HUES64 (cell line): ENCODE results near the gene SLC25A21.
"Not testable (repeated sequence)": the region's sequence is repeated elsewhere in the genome, so short reads cannot be mapped to it uniquely, and the experiment has no call there.

Experiments used
- H3K27ac ChIP-seq: 2 replicates; pipeline ENCODE4 v1.7.0; 2013; ENCODE audit warnings: low read depth, low read length, inconsistent platforms
- H3K27me3 ChIP-seq: 2 replicates; pipeline ENCODE4 v1.6.1; 2013; ENCODE audit warnings: mild to moderate bottlenecking, low read length; ENCODE audit not compliant: insufficient read depth
- H3K36me3 ChIP-seq: 2 replicates; pipeline ENCODE4 v1.6.1; 2013; ENCODE audit warnings: mild to moderate bottlenecking, low read length; ENCODE audit not compliant: insufficient read depth
- H3K4me1 ChIP-seq: 2 replicates; pipeline ENCODE4 v1.6.1; 2013; ENCODE audit warnings: mild to moderate bottlenecking, low read length, moderate library complexity; ENCODE audit not compliant: insufficient read depth
- H3K4me3 ChIP-seq: 2 replicates; pipeline ENCODE4 v1.5.1; 2013; ENCODE audit warnings: mild to moderate bottlenecking, low read length, moderate library complexity
- H3K9ac ChIP-seq: 2 replicates; pipeline ENCODE4 v1.6.1; 2013; ENCODE audit warnings: mild to moderate bottlenecking, low read depth, low read length
- H3K9me3 ChIP-seq: 2 replicates; pipeline ENCODE4 v1.6.1; 2013; ENCODE audit warnings: low read depth, low read length; ENCODE audit not compliant: insufficient read depth
- WGBS: fragments of 150-250, 120-280 bp; methylation state at CpG from one replicate; pipeline ENCODE4 v1.1.7; 2013; ENCODE audit warnings: missing lambda C conversion rate; 5-methylcytosine and 5-hydroxymethylcytosine counted together

Gene SLC25A21

DNA sequence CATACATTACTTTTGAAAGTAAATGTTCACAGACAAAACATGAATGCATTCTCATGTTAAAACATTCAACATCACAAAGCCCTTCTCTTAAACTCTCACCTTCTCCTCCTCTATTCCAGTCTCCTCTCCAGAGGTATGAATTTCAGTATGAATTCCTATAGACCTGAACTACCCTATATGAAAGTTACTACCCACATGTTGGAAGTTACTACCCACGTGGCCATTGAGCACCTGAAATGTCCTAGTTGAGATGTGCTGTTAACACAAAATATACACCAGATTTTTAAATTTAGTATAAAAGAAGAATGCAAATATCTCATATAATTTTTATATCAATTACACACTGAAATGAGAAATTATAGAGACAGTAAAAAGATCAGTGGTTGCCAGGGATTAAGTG, 450.5 kb downstream of the SLC25A21 start:
- no peaks in the 10 kb centered on the region for H3K36me3 ChIP-seq
- no peak overlapping the region for H3K27ac ChIP-seq
- no peak overlapping the region for H3K9ac ChIP-seq
- peaks cover 14% of the 10 kb centered on the region; the same call in 1 of the 2 replicates for H3K4me1 ChIP-seq
- H3K27me3 ChIP-seq: no peaks in the 10 kb centered on the region
- no CpG with 5 or more reads among the region's 1 CpG for WGBS
- no peaks in the 10 kb centered on the region for H3K9me3 ChIP-seq
- H3K4me3 ChIP-seq: no peak overlapping the region

- H3K9ac ChIP-seq: no peak overlapping the region
- H3K27ac ChIP-seq: no peak overlapping the region
- no peaks in the 10 kb centered on the region for H3K9me3 ChIP-seq
- no peaks in the 10 kb centered on the region for H3K36me3 ChIP-seq
- no peak overlapping the region for H3K4me3 ChIP-seq
- peaks cover 17% of the 10 kb centered on the region for H3K4me1 ChIP-seq
- 91% methylated on average over 2 of the region's 2 CpGs for WGBS
- H3K27me3 ChIP-seq: no peaks in the 10 kb centered on the region
Measured at GRCh38 chr14:36720657-36721056, 451.7 kb downstream of the SLC25A21 start.

DNA sequence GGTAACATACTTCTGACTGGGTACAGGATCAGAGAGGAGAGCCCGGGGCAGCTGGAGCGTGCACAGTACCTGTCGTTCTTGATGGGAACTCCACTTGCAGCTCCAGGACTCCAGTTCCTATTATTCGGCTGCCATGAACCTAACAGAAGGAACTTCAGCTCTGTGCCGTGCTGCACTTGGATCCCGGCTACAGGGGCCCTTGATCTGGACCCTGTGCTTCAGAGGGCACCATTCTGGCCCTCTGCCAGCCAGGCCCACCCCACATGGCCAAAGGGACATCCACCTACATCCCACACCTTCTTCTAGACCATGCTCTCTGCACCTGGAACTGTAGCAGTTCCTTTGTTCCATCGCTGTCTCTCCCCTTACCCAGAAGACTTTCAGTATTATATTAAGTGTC, 452.6 kb downstream of the SLC25A21 start:
- Histone ChIP-seq H3K4me1 (peaks cover 17% of the 10 kb centered on the region), H3K27me3 (no peaks in the 10 kb centered on the region), H3K36me3 (no peaks in the 10 kb centered on the region), H3K4me3 (no peak overlapping the region), H3K9ac (no peak overlapping the region), H3K27ac (no peak overlapping the region), H3K9me3 (no peaks in the 10 kb centered on the region)
- 93% methylated on average over 6 of the region's 7 CpGs for WGBS

DNA sequence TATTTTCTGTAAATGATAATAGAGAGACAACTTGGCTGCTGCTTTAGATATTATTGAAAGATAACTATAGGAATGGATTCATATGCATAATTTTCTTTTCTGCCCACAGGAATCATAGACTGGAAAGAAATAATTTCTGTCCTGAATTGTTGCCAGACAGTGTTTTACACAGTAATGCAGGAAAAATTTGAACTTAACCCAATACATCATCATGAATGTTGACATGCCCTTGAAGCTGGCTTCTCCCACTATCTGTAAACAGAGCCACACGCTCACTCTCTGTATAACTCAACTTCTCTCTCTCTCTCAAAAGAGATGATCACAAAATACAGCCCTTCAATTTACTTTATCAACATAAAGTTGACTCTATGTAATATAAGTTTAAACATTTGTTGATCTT, 454.2 kb downstream of the SLC25A21 start:
- Histone ChIP-seq H3K36me3 (no peaks in the 10 kb centered on the region), H3K9me3 (no peaks in the 10 kb centered on the region), H3K27me3 (no peaks in the 10 kb centered on the region), H3K4me3 (no peak overlapping the region), H3K27ac (no peak overlapping the region), H3K9ac (no peak overlapping the region), H3K4me1 (peaks cover 12% of the 10 kb centered on the region)
- 97% methylated on average over 1 of the region's 1 CpG for WGBS

- Histone ChIP-seq H3K27me3 (no peaks in the 10 kb centered on the region), H3K9ac (no peak overlapping the region), H3K4me1 (peaks cover 12% of the 10 kb centered on the region), H3K4me3 (no peak overlapping the region), H3K36me3 (no peaks in the 10 kb centered on the region), H3K9me3 (no peaks in the 10 kb centered on the region), H3K27ac (no peak overlapping the region)
- 29% methylated on average over 5 of the region's 5 CpGs for WGBS
Measured at GRCh38 chr14:36717363-36717762, 455.0 kb downstream of the SLC25A21 start.

DNA sequence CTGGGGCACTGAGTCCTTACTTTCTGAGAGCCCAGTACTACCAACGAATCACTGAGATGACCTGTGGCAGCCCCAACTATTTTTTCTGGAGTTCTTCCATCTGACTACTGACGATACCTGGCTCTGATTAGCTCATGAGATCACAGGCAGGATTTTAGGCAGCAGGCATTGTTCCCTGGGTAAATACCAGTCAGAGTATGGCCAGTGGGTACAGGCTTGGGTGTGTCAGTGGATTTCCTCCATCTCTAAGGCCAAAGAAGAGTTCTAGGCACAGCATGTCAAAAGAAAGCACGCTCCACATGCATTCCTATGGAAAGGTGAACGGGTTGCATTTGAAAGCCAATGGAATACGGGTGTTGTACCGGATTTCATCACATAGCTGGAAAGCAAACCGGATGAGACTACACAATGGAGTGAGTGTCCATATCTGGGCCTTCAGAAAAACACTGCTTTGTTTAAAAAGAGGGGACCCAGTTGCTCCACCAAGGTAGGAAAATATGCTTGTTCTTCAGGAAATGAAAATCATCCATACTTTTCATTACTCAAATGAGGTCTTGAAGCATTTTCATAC, 455.7 kb downstream of the SLC25A21 start:
- Histone ChIP-seq H3K9me3 (no peaks in the 10 kb centered on the region), H3K36me3 (no peaks in the 10 kb centered on the region), H3K4me3 (no peak overlapping the region), H3K4me1 (peaks cover 12% of the 10 kb centered on the region), H3K27ac (no peak overlapping the region), H3K9ac (no peak overlapping the region), H3K27me3 (no peaks in the 10 kb centered on the region)
- 89% methylated on average over 7 of the region's 7 CpGs for WGBS

- Histone ChIP-seq H3K9me3 (no peaks in the 10 kb centered on the region), H3K4me1 (peaks cover 12% of the 10 kb centered on the region), H3K27me3 (no peaks in the 10 kb centered on the region), H3K9ac (no peak overlapping the region), H3K27ac (no peak overlapping the region), H3K36me3 (no peaks in the 10 kb centered on the region), H3K4me3 (no peak overlapping the region)
- 83% methylated on average over 3 of the region's 4 CpGs for WGBS
Measured at GRCh38 chr14:36713960-36714703, 458.3 kb downstream of the SLC25A21 start.

GRCh38 chr14:36707570-36707969, 464.8 kb downstream of the SLC25A21 start:
- Histone ChIP-seq H3K36me3 (no peaks in the 10 kb centered on the region), H3K27me3 (no peaks in the 10 kb centered on the region), H3K4me3 (no peak overlapping the region), H3K9me3 (no peaks in the 10 kb centered on the region), H3K27ac (no peak overlapping the region), H3K9ac (no peak overlapping the region), H3K4me1 (no peaks in the 10 kb centered on the region)

DNA sequence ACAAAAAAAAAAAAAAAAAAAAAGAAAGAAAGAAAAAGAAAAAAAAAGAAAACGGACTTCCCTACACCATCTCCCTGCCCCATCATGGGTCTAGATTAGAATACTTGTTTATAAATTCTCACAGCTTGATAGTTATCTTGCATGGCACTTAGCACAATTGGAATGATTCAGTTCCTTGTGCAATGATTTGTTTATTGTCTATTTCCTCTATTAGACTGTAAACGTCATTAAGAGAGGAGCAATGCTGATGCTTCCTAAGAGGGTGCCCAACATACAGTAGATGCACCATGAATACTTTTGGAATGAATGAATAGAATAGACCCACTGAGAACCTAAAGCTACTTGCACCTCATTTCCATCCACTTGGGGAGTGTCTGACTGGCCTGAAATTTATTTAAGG, 469.9 kb downstream of the SLC25A21 start:
- Histone ChIP-seq H3K27ac (no peak overlapping the region), H3K4me3 (no peak overlapping the region), H3K36me3 (no peaks in the 10 kb centered on the region), H3K4me1 (peaks cover 9% of the 10 kb centered on the region), H3K9ac (no peak overlapping the region), H3K27me3 (no peaks in the 10 kb centered on the region), H3K9me3 (no peaks in the 10 kb centered on the region)
- no CpG with 5 or more reads among the region's 2 CpGs for WGBS

- peaks cover 9% of the 10 kb centered on the region for H3K4me1 ChIP-seq
- no peak overlapping the region for H3K9ac ChIP-seq
- no peaks in the 10 kb centered on the region for H3K36me3 ChIP-seq
- WGBS: 80% methylated on average over 1 of the region's 1 CpG
- H3K27ac ChIP-seq: no peak overlapping the region
- no peaks in the 10 kb centered on the region for H3K27me3 ChIP-seq
- H3K9me3 ChIP-seq: no peaks in the 10 kb centered on the region
- no peak overlapping the region for H3K4me3 ChIP-seq
Measured at GRCh38 chr14:36701132-36701531, 471.3 kb downstream of the SLC25A21 start.

- Histone ChIP-seq H3K9ac (no peak overlapping the region), H3K27me3 (no peaks in the 10 kb centered on the region), H3K27ac (no peak overlapping the region), H3K4me3 (no peak overlapping the region), H3K4me1 (peaks cover 9% of the 10 kb centered on the region), H3K36me3 (no peaks in the 10 kb centered on the region), H3K9me3 (no peaks in the 10 kb centered on the region)
- 98% methylated on average over 1 of the region's 1 CpG for WGBS
Measured at GRCh38 chr14:36700651-36701050, 471.8 kb downstream of the SLC25A21 start.

GRCh38 chr14:36699420-36699819, 473.0 kb downstream of the SLC25A21 start:
- H3K27ac ChIP-seq, H3K27me3 ChIP-seq, H3K36me3 ChIP-seq, H3K9me3 ChIP-seq, H3K4me3 ChIP-seq, H3K4me1 ChIP-seq, H3K9ac ChIP-seq: not testable (repeated sequence)
- 65% methylated on average over 7 of the region's 7 CpGs for WGBS
